ENCODE results near the gene LYL1.

Gene LYL1

DNA sequence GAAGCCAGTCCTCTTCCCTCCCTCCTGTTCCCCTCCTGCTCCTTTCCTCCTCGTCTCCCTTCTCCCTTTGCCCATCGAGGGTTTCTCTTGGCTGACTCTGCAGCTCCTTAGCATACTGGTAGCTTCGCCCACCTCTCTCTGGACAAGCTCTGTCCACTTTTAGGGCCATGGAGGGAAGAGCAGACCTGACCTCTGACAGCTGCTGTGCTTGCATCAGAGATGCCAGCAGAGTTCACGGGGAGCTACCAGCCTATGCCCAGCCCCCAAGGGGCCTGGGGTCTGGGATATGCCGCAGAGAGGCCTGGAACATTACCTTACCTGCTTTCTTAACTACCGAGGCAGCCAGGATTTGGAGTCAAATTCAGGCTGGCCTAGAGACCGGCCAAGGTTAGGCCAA is 19.7 kb downstream of the LYL1 start:
- H3K27ac ChIP-seq: 0 out of 2 replicates have a peak overlapping the region, but pooled peaks have one; percentile 0
- no peak for TF ChIP-seq ZFX (IDR thresholded peaks at IDR 0.05)
- no peak for TF ChIP-seq CTCF (conservative IDR thresholded peaks at IDR 0.05)

- TF ChIP-seq ZFX (IDR thresholded peaks at IDR 0.05): no peak
- TF ChIP-seq CTCF (conservative IDR thresholded peaks at IDR 0.05): no peak
- 0 out of 2 replicates have a peak overlapping the region, but pooled peaks have one; percentile 0 for H3K27ac ChIP-seq
Measured at GRCh38 chr19:13082192-13083007, 20.3 kb downstream of the LYL1 start.

DNA sequence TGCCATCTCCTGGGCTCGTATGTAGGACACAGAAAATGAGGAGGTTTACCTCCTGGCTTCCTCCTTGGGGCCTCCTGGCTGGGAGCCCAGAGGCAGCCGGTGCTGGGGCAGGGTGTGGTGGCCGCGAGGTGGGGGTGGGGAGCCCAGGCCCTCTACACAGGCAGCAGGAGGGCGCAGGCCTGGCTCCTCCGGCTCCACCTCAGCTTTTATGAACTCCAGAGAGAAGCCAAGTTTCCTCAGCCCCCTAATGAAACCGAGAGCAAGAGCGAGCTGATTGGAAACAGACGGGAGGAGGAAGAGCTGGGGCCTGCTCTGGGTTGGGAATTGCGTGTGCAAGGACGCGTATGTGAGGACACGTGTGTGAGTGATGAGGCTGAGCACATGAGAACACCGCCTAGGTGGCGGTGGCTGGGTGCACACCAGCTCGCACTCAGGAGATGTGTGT is 23.1 kb downstream of the LYL1 start:
- TF ChIP-seq ZFX (IDR thresholded peaks at IDR 0.05) (no peak), CTCF (conservative IDR thresholded peaks at IDR 0.05) (no peak)
- H3K27ac ChIP-seq: peak overlapping the region; percentile 0; the same call in 1 of the 2 replicates

DNA sequence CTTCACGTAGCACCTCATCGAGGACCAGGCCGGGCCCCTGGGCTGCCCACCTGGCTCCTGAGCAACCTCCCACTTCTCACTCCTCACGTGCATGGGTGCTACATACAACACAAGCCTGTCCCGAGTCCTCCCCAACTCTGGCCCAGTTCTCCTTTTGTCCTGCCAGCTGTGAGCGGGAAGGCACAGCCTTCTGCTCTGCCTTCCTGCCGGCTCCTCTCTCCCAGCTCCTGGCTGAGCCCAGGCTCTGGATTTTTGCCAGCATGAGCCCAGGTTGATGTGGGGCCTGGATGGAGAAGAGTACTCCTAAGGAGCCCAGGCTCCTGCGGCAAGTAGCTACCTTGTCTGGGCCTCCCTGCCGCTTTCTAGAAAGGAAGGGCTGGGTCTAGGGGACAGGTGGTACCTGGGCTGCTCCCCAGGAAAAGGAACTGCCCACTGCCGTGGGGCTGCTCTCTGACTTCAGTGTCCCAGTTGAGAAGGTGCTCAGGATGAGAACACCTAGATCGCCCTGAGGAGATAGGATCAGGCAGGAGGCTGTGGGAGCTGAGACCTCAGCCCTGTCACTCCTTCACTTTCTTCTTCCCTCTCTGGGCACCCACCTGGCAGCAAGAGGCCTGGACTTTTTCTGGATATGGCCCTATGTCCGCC is 23.6 kb downstream of the LYL1 start:
- H3K27ac ChIP-seq: peak overlapping the region; percentile 0; the same call in 1 of the 2 replicates
- TF ChIP-seq CTCF (conservative IDR thresholded peaks at IDR 0.05) (no peak), ZFX (IDR thresholded peaks at IDR 0.05) (no peak)

DNA sequence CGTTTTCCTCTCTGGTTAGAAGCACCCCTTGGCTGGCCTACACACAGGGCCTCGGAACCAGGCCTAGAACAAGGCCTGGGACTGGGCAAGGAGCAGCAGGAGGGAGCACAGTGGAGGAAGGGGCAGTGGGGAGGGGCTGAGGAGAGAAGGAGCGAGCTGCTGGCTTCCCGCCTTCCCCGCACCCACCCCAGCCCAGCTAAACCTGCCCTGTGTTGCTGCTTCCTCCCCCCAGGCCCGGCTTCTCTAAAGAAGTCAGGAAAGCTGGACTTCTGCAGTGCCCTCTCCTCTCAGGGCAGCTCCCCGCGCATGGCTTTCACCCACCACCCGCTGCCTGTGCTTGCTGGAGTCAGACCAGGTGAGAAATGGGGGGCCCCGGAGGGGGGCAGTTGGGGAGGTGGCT is 24.3 kb downstream of the LYL1 start:
- TF ChIP-seq ZFX (IDR thresholded peaks at IDR 0.05): no peak
- TF ChIP-seq CTCF (conservative IDR thresholded peaks at IDR 0.05): no peak
- H3K27ac ChIP-seq: peak overlapping the region; percentile 4; the same call in 1 of the 2 replicates

- H3K27ac ChIP-seq: no peak overlapping the region
- TF ChIP-seq ZFX (IDR thresholded peaks at IDR 0.05) (no peak), CTCF (conservative IDR thresholded peaks at IDR 0.05) (no peak)
Measured at GRCh38 chr19:13077240-13077639, 25.4 kb downstream of the LYL1 start.

GRCh38 chr19:13076787-13077186 is 25.9 kb downstream of the LYL1 start:
- TF ChIP-seq ZFX (IDR thresholded peaks at IDR 0.05) (no peak), CTCF (conservative IDR thresholded peaks at IDR 0.05) (no peak)
- H3K27ac ChIP-seq: 0 out of 2 replicates have a peak overlapping the region, but pooled peaks have one; percentile 1

Measured in C4-2B (cell line).